Activated CD4-positive, alpha-beta memory T cell treated with anti-CD3 and anti-CD28 coated beads for 36 hours (primary cell): ENCODE data around the gene TBC1D2. TPM values are rescaled to one million over a fixed set of nuclear protein-coding genes. Genes with fewer than 3 reads are reported as not detected.

Experiments
- CTCF ChIA-PET: fragments of 350-600 bp; sonication (Branson Sonifier 250); formaldehyde crosslinking; loops from one replicate; lab custom pipeline; 2021; ENCODE audit warnings: antibody characterized with exemption, inconsistent platforms; lab: Charles Lee
- POLR2A ChIA-PET: fragments of 350-600 bp; sonication (Branson Sonifier 250); formaldehyde crosslinking; loops from one replicate; lab custom pipeline; 2021; ENCODE audit warnings: antibody characterized with exemption; lab: Charles Lee
- DNase-seq: peaks from one replicate; pipeline ENCODE4 v3.0.0-alpha.2; 2020
- H3K27ac Mint-ChIP-seq: one replicate; pipeline ENCODE4 v1.8.0; 2021; ENCODE audit warnings: mixed read lengths
- H3K27me3 Mint-ChIP-seq: one replicate; pipeline ENCODE4 v1.8.0; 2021; ENCODE audit warnings: mixed read lengths
- H3K36me3 Mint-ChIP-seq: one replicate; pipeline ENCODE4 v1.8.0; 2021; ENCODE audit warnings: mixed read lengths
- H3K4me1 Mint-ChIP-seq: one replicate; pipeline ENCODE4 v1.8.0; 2021; ENCODE audit warnings: low read depth, mixed read lengths
- H3K4me3 Mint-ChIP-seq: one replicate; pipeline ENCODE4 v1.8.0; 2021; ENCODE audit warnings: mild to moderate bottlenecking, mixed read lengths
- H3K9me3 Mint-ChIP-seq: one replicate; pipeline ENCODE4 v1.8.0; 2021; ENCODE audit warnings: mixed read lengths
- intact Hi-C: fragments of 100-400 bp; cut with micrococcal nuclease; formaldehyde crosslinking; loops from one replicate; pipeline ENCODE4 v1.15.1; 2023
- total RNA-seq, 2 experiments: library from RNA; stranded (reverse); gene quantifications; one replicate each; pipeline ENCODE4 v1.2.3, GENCODE V29; 2021

Gene TBC1D2
- total RNA-seq, 2 experiments from 2014 or later, result 5.2 to 5.3 TPM

DNA sequence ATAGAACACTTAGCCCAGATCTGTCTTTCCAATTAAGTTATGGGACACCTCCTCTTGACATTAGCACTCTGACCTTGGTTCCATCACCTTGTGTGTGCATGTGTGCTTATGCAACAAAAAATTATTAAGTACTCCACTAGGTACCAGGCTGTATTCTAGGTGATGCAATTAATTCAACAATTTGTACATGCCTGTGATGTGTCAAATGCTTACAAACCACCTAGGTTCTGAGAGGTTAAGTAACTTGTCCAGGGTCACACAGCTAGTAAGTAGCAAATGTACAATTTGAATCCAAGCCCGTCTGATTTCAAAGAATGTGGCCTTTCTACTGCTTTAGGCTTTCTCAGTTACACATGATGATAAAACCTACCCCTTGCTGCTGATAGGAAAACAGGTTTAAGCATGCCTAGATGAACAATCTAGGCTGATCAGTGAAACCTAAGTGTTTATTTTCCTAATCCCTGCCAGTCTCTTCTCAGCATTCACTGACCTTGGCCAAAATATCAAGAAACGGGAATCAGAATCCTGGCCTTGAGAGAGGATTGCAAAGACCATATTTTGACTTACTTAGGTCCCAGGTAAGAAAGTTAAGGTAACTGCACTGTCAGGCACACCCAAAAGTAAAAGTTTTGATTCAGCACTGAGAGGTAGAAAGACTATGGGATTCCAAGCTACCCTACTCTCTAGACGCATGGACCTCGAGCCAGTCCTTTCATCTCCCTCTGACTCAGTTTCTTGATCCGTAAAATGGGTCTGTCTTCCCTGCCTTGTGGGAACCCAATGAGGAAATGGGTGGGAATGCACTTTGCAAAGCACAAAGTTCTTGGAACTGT, 1.0 kb downstream of the TBC1D2 start:
- H3K27ac Mint-ChIP-seq, result no peak overlapping the region
- no peaks in the 10 kb centered on the region for H3K27me3 Mint-ChIP-seq
- peak overlapping the region; percentile 85 for H3K4me3 Mint-ChIP-seq
- ChIA-PET POLR2A (interaction anchor here (0.9 to 1.9 kb wide), 5 partner anchors 43 to 197 kb away, joined by 4 to 23 read pairs (median 7); partner anchors contain the start of genes NANS and TRIM14), CTCF (interaction anchor here (1.8 to 4.3 kb wide), 4 partner anchors 10 to 332 kb away, joined by 5 to 32 read pairs (median 16); partner anchors contain the start of genes TRIM14 and TRMO)
- no peak for DNase-seq
- no peaks in the 10 kb centered on the region for H3K9me3 Mint-ChIP-seq
- intact Hi-C loops, result loop anchor here (1.0 to 10.0 kb wide), 11 partner anchors 50 to 860 kb away; partner anchors contain the start of genes ANKS6, NANS, NCBP1 and TRIM14
- H3K36me3 Mint-ChIP-seq, result peaks cover 2% of the 10 kb centered on the region
- peaks cover 32% of the 10 kb centered on the region for H3K4me1 Mint-ChIP-seq

DNA sequence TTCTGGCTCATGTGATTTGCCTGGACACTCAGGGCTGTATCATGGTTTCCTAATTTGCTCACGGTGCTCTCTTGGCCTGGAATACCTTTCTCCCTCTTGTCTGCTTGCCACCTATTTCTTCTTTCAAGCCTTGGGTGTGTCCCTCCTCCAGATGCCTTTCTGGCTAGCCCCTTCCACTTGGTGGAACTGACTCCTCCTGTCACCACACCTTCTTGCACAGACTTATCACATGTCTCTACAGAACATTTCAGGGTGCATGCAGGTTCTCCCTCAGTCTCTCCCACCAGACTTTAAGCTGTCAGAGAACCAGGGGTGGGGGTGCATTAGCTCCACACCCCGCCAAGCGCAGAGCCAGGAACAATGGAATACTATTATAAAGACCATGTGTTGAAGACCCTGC, 1.9 kb downstream of the TBC1D2 start:
- Mint-ChIP-seq H3K4me1 (peaks cover 40% of the 10 kb centered on the region), H3K36me3 (peaks cover 2% of the 10 kb centered on the region), H3K9me3 (no peaks in the 10 kb centered on the region), H3K27me3 (no peaks in the 10 kb centered on the region), H3K4me3 (no peak overlapping the region), H3K27ac (no peak overlapping the region)
- POLR2A ChIA-PET, result no interaction called here
- no peak for DNase-seq
- intact Hi-C loops, result loop anchor here (10.0 kb wide), 2 partner anchors 559 to 861 kb away; partner anchors contain the start of gene XPA
- CTCF ChIA-PET, result interaction anchor here (1.3 kb wide), 1 partner anchor 48 kb away, joined by 3 read pairs; no protein-coding TSS in a partner anchor

GRCh38 chr9:98251551-98251950, 3.9 kb downstream of the TBC1D2 start:
- Mint-ChIP-seq H3K4me1 (peaks cover 44% of the 10 kb centered on the region), H3K27me3 (no peaks in the 10 kb centered on the region), H3K36me3 (peaks cover 2% of the 10 kb centered on the region), H3K27ac (no peak overlapping the region), H3K4me3 (no peak overlapping the region), H3K9me3 (no peaks in the 10 kb centered on the region)
- intact Hi-C loops, result loop anchor here (10.0 kb wide), 2 partner anchors 557 to 863 kb away; partner anchors contain the start of gene XPA
- DNase-seq, result no peak
- ChIA-PET POLR2A (interaction anchor here (0.6 kb wide), 1 partner anchor 330 kb away, joined by 3 read pairs; no protein-coding TSS in a partner anchor), CTCF (interaction anchor here (0.7 to 1.4 kb wide), 3 partner anchors 47 to 539 kb away, joined by 3 to 4 read pairs (median 4); partner anchors contain the start of gene TRIM14)

DNA sequence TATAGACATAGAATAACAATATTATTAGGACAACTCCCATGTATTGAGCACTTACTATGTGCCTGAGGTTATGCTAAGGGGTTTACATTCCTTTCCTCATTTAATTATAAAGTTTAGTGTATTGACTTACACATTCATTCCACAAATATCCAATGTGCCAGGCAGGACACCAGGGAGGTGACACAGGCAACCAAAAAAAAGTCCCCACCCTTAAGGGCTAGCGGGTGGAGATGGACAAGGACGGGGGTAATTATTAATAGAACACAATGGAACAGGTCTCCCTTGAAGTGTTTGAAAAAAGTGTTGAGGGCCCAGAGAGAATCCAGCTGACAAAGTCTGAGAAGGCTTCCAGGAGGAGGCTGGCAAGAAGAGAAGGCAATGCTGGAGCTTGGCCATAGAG, 5.7 kb downstream of the TBC1D2 start:
- H3K4me1 Mint-ChIP-seq, result peaks cover 43% of the 10 kb centered on the region
- peaks cover 2% of the 10 kb centered on the region for H3K36me3 Mint-ChIP-seq
- no peaks in the 10 kb centered on the region for H3K9me3 Mint-ChIP-seq
- ChIA-PET POLR2A (no interaction called here), CTCF (no interaction called here)
- no peak overlapping the region for H3K27ac Mint-ChIP-seq
- intact Hi-C loops, result loop anchor here (10.0 kb wide), 2 partner anchors 555 to 865 kb away; partner anchors contain the start of gene XPA
- no peaks in the 10 kb centered on the region for H3K27me3 Mint-ChIP-seq
- no peak for DNase-seq
- no peak overlapping the region for H3K4me3 Mint-ChIP-seq

DNA sequence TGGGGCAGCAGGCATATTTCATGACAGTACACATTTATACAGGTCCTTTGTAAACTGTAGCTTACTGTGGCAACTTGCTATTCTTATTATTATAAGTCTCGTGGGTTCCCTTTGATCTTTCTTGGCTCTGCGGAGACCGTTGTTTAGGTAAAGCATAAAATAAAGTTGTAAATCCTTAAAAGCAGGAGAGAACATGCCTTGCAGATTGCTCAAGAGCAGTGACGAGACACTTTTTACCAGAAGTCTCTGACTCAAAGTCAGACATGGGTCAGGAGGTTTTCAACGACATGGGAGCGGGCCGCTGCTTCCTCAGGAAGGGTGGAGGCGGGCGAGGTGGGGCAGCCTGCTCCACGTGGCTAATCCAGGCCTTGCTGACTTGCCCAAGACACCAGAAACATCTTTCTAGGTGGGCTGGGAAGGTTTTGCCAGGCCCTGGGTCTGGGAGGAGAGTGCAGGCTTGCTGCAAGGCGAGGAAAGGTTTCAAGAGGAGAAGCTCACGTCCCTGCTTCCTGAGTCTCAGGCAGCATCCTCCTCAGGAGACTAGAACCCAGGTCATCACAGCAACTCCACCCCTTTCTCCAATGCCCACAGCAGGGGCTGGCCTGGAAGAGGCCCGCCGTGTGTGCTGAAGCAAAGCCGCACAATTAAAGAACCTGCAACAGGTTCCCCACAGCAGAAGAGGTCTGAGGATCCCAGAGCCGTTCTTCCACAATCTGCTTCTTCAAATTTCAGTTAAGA, 6.5 kb downstream of the TBC1D2 start:
- Mint-ChIP-seq H3K4me1 (peaks cover 35% of the 10 kb centered on the region), H3K4me3 (no peak overlapping the region), H3K9me3 (no peaks in the 10 kb centered on the region), H3K27ac (peak overlapping the region; percentile 77), H3K27me3 (no peaks in the 10 kb centered on the region), H3K36me3 (peaks cover 2% of the 10 kb centered on the region)
- intact Hi-C loops, result no loop called here
- POLR2A ChIA-PET, result no interaction called here
- DNase-seq, result peak; percentile 68
- CTCF ChIA-PET, result interaction anchor here (1.2 kb wide), 1 partner anchor 12 kb away, joined by 3 read pairs; no protein-coding TSS in a partner anchor

- H3K4me1 Mint-ChIP-seq, result peaks cover 26% of the 10 kb centered on the region
- DNase-seq, result no peak
- CTCF ChIA-PET, result interaction anchor here (1.2 kb wide), 1 partner anchor 11 kb away, joined by 3 read pairs; no protein-coding TSS in a partner anchor
- peak overlapping the region; percentile 77 for H3K27ac Mint-ChIP-seq
- POLR2A ChIA-PET, result no interaction called here
- no peak overlapping the region for H3K4me3 Mint-ChIP-seq
- intact Hi-C loops, result no loop called here
- no peaks in the 10 kb centered on the region for H3K9me3 Mint-ChIP-seq
- no peaks in the 10 kb centered on the region for H3K27me3 Mint-ChIP-seq
- peaks cover 2% of the 10 kb centered on the region for H3K36me3 Mint-ChIP-seq
Measured at GRCh38 chr9:98247831-98248657, 7.4 kb downstream of the TBC1D2 start.

DNA sequence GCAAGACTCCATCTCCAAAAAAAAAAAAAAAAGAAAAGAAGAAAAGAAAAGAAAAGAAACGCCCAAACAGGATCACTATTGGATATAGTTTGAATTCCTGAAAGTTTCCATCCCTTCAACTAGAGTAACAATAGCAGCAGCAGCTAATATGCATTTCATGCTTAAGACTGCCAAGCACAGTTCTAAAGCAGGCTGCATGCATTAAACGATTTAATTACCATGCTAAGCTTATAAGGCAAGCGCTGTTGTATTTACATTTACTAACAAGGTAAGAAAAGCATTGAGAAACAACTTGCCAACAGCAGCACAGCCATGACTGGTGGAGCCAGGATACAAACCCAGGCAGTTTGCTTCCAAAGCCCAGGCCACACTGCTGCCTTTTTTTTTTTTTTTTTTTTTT, 13.0 kb downstream of the TBC1D2 start:
- no peak overlapping the region for H3K27ac Mint-ChIP-seq
- no peaks in the 10 kb centered on the region for H3K27me3 Mint-ChIP-seq
- H3K36me3 Mint-ChIP-seq, result no peaks in the 10 kb centered on the region
- no peak for DNase-seq
- ChIA-PET CTCF (interaction anchor here (1.1 kb wide), 1 partner anchor 16 kb away, joined by 5 read pairs; no protein-coding TSS in a partner anchor), POLR2A (no interaction called here)
- no peak overlapping the region for H3K4me3 Mint-ChIP-seq
- H3K9me3 Mint-ChIP-seq, result no peaks in the 10 kb centered on the region
- H3K4me1 Mint-ChIP-seq, result peaks cover 5% of the 10 kb centered on the region
- intact Hi-C loops, result no loop called here

- CTCF ChIA-PET, result interaction anchor here (1.1 to 1.4 kb wide), 2 partner anchors 17 to 167 kb away, joined by 3 to 5 read pairs; no protein-coding TSS in a partner anchor
- POLR2A ChIA-PET, result interaction anchor here (0.7 kb wide), 1 partner anchor 15 kb away, joined by 3 read pairs; no protein-coding TSS in a partner anchor
- no peaks in the 10 kb centered on the region for H3K9me3 Mint-ChIP-seq
- no peaks in the 10 kb centered on the region for H3K36me3 Mint-ChIP-seq
- H3K4me3 Mint-ChIP-seq, result no peak overlapping the region
- H3K4me1 Mint-ChIP-seq, result peaks cover 4% of the 10 kb centered on the region
- no peaks in the 10 kb centered on the region for H3K27me3 Mint-ChIP-seq
- intact Hi-C loops, result no loop called here
- H3K27ac Mint-ChIP-seq, result no peak overlapping the region
- no peak for DNase-seq
Measured at GRCh38 chr9:98241357-98242300, 13.8 kb downstream of the TBC1D2 start.

GRCh38 chr9:98240475-98240874, 15.0 kb downstream of the TBC1D2 start:
- no peaks in the 10 kb centered on the region for H3K9me3 Mint-ChIP-seq
- intact Hi-C loops, result no loop called here
- CTCF ChIA-PET, result interaction anchor here (1.1 to 1.4 kb wide), 2 partner anchors 35 to 166 kb away, joined by 3 read pairs; no protein-coding TSS in a partner anchor
- DNase-seq, result no peak
- no peaks in the 10 kb centered on the region for H3K27me3 Mint-ChIP-seq
- H3K36me3 Mint-ChIP-seq, result no peaks in the 10 kb centered on the region
- H3K4me1 Mint-ChIP-seq, result no peaks in the 10 kb centered on the region
- no peak overlapping the region for H3K4me3 Mint-ChIP-seq
- H3K27ac Mint-ChIP-seq, result no peak overlapping the region
- POLR2A ChIA-PET, result no interaction called here

GRCh38 chr9:98236901-98237487, 18.5 kb downstream of the TBC1D2 start:
- intact Hi-C loops, result no loop called here
- ChIA-PET CTCF (interaction anchor here (1.0 to 1.3 kb wide), 2 partner anchors 12 to 45 kb away, joined by 3 read pairs; partner anchors contain the start of gene CORO2A), POLR2A (no interaction called here)
- no peak overlapping the region for H3K27ac Mint-ChIP-seq
- H3K27me3 Mint-ChIP-seq, result no peaks in the 10 kb centered on the region
- no peak overlapping the region for H3K4me3 Mint-ChIP-seq
- peaks cover 3% of the 10 kb centered on the region for H3K36me3 Mint-ChIP-seq
- H3K4me1 Mint-ChIP-seq, result no peaks in the 10 kb centered on the region
- H3K9me3 Mint-ChIP-seq, result no peaks in the 10 kb centered on the region
- DNase-seq, result no peak
